Keratinocyte (primary cell): ENCODE data around the gene WNT7B. TPM values are rescaled to one million over a fixed set of nuclear protein-coding genes. Genes with fewer than 3 reads are reported as not detected.
"Not testable (repeated sequence)": the region's sequence is repeated elsewhere in the genome, so short reads cannot be mapped to it uniquely, and the experiment has no call there.

Experiments used
- DNase-seq: peaks from one replicate; pipeline ENCODE4 v3.0.0-alpha.2; 2011; ENCODE audit warnings: low read depth, missing footprints, low spot score
- FAIRE-seq: peaks from 2 replicates; lab custom pipeline; 2011; peaks lifted over from hg19 to GRCh38; lab: Jason Lieb, UNC
- H2AFZ ChIP-seq: 2 replicates; pipeline ENCODE4 v1.6.0; 2012; ENCODE audit warnings: low read length, control low read depth, inconsistent platforms; ENCODE audit not compliant: control insufficient read depth
- H3K27ac ChIP-seq: 2 replicates; pipeline ENCODE4 v1.5.1; 2011; ENCODE audit warnings: low read length; ENCODE audit not compliant: control insufficient read depth, insufficient read depth
- H3K27me3 ChIP-seq: 3 replicates; pipeline ENCODE4 v1.6.0; 2011; ENCODE audit warnings: low read length; ENCODE audit not compliant: control insufficient read depth, insufficient read depth; ENCODE audit errors: extremely low read depth
- H3K36me3 ChIP-seq, 2 experiments: 2 replicates in 1 of 2; 3 replicates in 1 of 2; pipeline ENCODE4 v1.5.1; 2011; ENCODE audit warnings: low read length in 2 of 2, mild to moderate bottlenecking in 1 of 2; ENCODE audit not compliant: control insufficient read depth in 2 of 2, insufficient read depth in 2 of 2; ENCODE audit errors: extremely low read depth in 1 of 2
- H3K4me1 ChIP-seq: 3 replicates; pipeline ENCODE4 v1.5.1; 2011; ENCODE audit warnings: low read length; ENCODE audit not compliant: control insufficient read depth, insufficient read depth; ENCODE audit errors: extremely low read depth
- H3K4me2 ChIP-seq: 3 replicates; pipeline ENCODE4 v1.6.0; 2011; ENCODE audit warnings: low read depth, low read length; ENCODE audit not compliant: control insufficient read depth, insufficient read depth; ENCODE audit errors: extremely low read depth
- H3K4me3 ChIP-seq, 3 experiments: fragments of 200-600 bp in 1 of 3; sonication (generic) in 1 of 3; 2 replicates in 2 of 3; 3 replicates in 1 of 3; pipeline ENCODE4 v1.5.1; 2011 to 2016; ENCODE audit warnings: low read length in 3 of 3, mild to moderate bottlenecking in 3 of 3, control low read depth in 2 of 3, inconsistent platforms in 1 of 3, low read depth in 1 of 3, mixed read lengths in 1 of 3, mixed run types in 1 of 3, moderate library complexity in 1 of 3; ENCODE audit not compliant: control insufficient read depth in 2 of 3, insufficient read depth in 2 of 3; ENCODE audit errors: extremely low read depth in 1 of 3
- H3K79me2 ChIP-seq: 2 replicates; pipeline ENCODE4 v1.6.0; 2012; ENCODE audit warnings: low read length; ENCODE audit not compliant: control insufficient read depth, insufficient read depth
- H3K9ac ChIP-seq: 3 replicates; pipeline ENCODE4 v1.6.0; 2011; ENCODE audit warnings: low read length; ENCODE audit not compliant: control insufficient read depth, insufficient read depth; ENCODE audit errors: extremely low read depth
- H3K9me1 ChIP-seq: 3 replicates; pipeline ENCODE4 v1.6.0; 2011; ENCODE audit warnings: low read length; ENCODE audit not compliant: control insufficient read depth, insufficient read depth; ENCODE audit errors: extremely low read depth
- H3K9me3 ChIP-seq: 2 replicates; pipeline ENCODE4 v1.5.1; 2012; ENCODE audit warnings: low read depth, low read length; ENCODE audit not compliant: control insufficient read depth
- H4K20me1 ChIP-seq: 3 replicates; pipeline ENCODE4 v1.6.0; 2011; ENCODE audit warnings: low read length; ENCODE audit not compliant: control insufficient read depth, insufficient read depth; ENCODE audit errors: extremely low read depth
- EZH2 ChIP-seq: IDR thresholded peaks from one replicate; pipeline ENCODE4 v1.6.1; 2012; ENCODE audit warnings: inconsistent platforms, mild to moderate bottlenecking, low read length, moderate library complexity
- dilution Hi-C: fragments of 300-500 bp; cut with MboI; formaldehyde crosslinking; loops from one replicate; pipeline ENCODE4 v1.7.0; 2020; ENCODE audit warnings: low sequenced_read_pairs; ENCODE audit not compliant: extremely low pct_ligation_motif_present
- polyA plus RNA-seq, 5 experiments: library from polyadenylated mRNA; depleted of rRNA in 3 of 5; stranded (reverse) in 3 of 5; stranded (forward) in 1 of 5; unstranded in 1 of 5; fragments of >200 nt; gene quantifications; 1 replicate in 1 of 5; 2 replicates in 3 of 5; 3 replicates in 1 of 5; pipeline versions ENCODE4 v1.2.1 to v1.2.3, GENCODE V29; 2011 to 2012; ENCODE audit warnings: missing spikeins in 2 of 5, low read depth in 1 of 5, low replicate concordance in 1 of 5
- TF ChIP-seq, protein P1 (sequence below), 3 experiments: IDR thresholded peaks in 1 of 3; conservative IDR thresholded peaks in 1 of 3; optimal IDR thresholded peaks in 1 of 3; 2 replicates in 2 of 3; 3 replicates in 1 of 3; pipeline versions ENCODE3 to v1.5.1; 2011; ENCODE audit warnings: low read length in 3 of 3, mild to moderate bottlenecking in 3 of 3, moderate library complexity in 2 of 3, control low read depth in 1 of 3, inconsistent platforms in 1 of 3; ENCODE audit not compliant: insufficient read depth in 2 of 3; ENCODE audit errors: extremely low read depth in 1 of 3

Gene WNT7B
- polyA plus RNA-seq, 1 donor (not counting 4 experiments of a cell fraction or from before 2014, with no cell fraction given), result 1.7 TPM

DNA sequence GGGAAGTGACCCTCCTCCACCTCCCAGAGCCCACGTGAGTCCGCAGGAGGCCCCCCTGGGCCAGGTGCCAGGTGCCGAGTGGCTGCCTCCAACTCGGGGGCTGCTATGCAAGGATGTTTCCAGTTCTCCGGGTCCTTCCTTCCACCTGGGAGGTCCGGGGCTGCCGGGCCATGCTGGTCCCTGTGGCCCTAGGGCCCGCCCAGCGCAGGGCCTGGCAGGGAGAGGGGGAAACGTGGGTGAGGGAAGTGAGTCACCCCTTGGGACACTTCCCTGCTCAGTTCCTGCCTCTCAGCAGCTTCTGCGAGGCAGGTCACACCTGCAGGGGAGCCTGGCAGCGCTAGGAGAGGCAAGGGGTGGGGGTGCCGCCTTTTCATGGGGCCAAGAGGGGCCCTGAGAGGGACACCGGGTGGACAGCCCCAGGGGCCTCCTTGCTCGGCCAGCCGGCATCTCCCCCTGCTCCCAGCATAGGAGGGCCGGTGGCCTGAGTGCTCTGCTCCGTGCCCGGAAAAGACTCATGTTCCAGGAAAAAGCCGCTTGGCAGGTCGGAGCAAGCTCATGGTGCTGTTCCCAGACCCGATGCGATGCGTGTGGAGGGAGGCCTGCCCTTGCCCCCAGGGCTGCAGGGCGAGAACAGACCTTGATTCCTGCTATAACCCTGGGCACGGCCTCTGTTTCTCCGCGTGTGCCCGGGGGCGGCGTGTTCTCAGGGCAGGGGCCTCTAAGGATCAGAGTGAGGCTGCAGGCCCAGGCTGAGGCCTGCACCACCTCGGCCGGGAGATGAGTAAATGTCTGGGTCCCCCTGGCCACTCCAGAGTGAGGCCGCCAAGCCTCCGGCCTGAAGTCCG lies 30.3 kb upstream of the WNT7B start:
- dilution Hi-C loops, result no loop called here
- peak overlapping the region; percentile 90 for H3K4me2 ChIP-seq
- H3K36me3 ChIP-seq, result no peaks in the 10 kb centered on the region
- no peaks in the 10 kb centered on the region for H4K20me1 ChIP-seq
- H3K4me1 ChIP-seq, result peaks cover 44% of the 10 kb centered on the region
- no peaks in the 10 kb centered on the region for H3K27me3 ChIP-seq
- no peaks in the 10 kb centered on the region for H3K79me2 ChIP-seq
- no peak for TF ChIP-seq EZH2
- TF ChIP-seq, protein P1, sequence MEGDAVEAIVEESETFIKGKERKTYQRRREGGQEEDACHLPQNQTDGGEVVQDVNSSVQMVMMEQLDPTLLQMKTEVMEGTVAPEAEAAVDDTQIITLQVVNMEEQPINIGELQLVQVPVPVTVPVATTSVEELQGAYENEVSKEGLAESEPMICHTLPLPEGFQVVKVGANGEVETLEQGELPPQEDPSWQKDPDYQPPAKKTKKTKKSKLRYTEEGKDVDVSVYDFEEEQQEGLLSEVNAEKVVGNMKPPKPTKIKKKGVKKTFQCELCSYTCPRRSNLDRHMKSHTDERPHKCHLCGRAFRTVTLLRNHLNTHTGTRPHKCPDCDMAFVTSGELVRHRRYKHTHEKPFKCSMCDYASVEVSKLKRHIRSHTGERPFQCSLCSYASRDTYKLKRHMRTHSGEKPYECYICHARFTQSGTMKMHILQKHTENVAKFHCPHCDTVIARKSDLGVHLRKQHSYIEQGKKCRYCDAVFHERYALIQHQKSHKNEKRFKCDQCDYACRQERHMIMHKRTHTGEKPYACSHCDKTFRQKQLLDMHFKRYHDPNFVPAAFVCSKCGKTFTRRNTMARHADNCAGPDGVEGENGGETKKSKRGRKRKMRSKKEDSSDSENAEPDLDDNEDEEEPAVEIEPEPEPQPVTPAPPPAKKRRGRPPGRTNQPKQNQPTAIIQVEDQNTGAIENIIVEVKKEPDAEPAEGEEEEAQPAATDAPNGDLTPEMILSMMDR (optimal IDR thresholded peaks at IDR 0.05 in 1 of 3, IDR thresholded peaks at IDR 0.05 in 1 of 3, conservative IDR thresholded peaks at IDR 0.05 in 1 of 3; ENCODE audit: extremely low read depth in 1 of 3, insufficient read depth in 2 of 3, low read length in 3 of 3), result no peak
- peak; percentile 76 for DNase-seq
- no peaks in the 10 kb centered on the region for H3K9me3 ChIP-seq
- FAIRE-seq, result peak; percentile 97
- no peaks in the 10 kb centered on the region for H3K9me1 ChIP-seq
- peak overlapping the region; percentile 93 for H3K9ac ChIP-seq
- peak overlapping the region; percentile 40 for H2AFZ ChIP-seq
- H3K27ac ChIP-seq, result peak overlapping the region; percentile 98
- peak overlapping the region; percentile 22 to 64 (median 53) for H3K4me3 ChIP-seq

DNA sequence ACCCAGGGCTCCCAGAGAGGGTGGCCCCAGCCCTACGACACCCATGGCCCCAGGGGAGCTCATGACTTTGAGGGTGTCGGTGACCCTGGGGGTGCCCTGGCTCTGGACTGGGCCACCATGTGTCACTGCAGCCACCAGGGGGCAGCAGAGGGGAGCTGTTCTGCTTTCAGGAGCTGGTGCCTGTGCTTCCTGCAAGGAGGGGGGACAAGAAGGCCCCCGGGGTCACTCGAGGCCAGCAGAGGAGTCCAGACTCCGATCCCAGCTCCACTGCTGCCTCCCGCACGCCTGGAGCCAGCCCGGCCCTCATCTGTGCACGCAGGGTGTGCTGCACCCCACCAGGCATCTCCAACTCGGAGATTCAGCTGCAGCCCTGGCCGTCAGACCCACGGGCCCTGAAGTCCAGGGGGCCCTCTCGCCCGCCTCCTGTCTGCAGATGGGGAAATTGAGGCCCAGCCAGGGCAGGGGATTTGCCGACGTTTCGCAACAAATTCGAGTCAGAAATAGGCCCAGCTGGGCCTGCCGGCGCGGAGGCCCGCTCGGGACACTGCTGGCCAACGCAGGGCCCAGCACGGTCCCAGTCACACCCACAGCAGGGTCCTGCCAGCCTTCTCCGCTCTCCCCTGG lies 29.5 kb upstream of the WNT7B start:
- no peaks in the 10 kb centered on the region for H3K9me1 ChIP-seq
- DNase-seq, result no peak
- peak overlapping the region; percentile 90 for H3K4me2 ChIP-seq
- peak; percentile 58 for FAIRE-seq
- H3K9me3 ChIP-seq, result no peaks in the 10 kb centered on the region
- H3K79me2 ChIP-seq, result no peaks in the 10 kb centered on the region
- H3K9ac ChIP-seq, result peak overlapping the region; percentile 93
- H4K20me1 ChIP-seq, result no peaks in the 10 kb centered on the region
- dilution Hi-C loops, result no loop called here
- no peak for TF ChIP-seq EZH2
- TF ChIP-seq, protein P1 (optimal IDR thresholded peaks at IDR 0.05 in 1 of 3, IDR thresholded peaks at IDR 0.05 in 1 of 3, conservative IDR thresholded peaks at IDR 0.05 in 1 of 3; ENCODE audit: extremely low read depth in 1 of 3, insufficient read depth in 2 of 3, low read length in 3 of 3), result peak; percentile 80 to 93 (median 87)
- peak overlapping the region; percentile 40 for H2AFZ ChIP-seq
- peak overlapping the region; percentile 98 for H3K27ac ChIP-seq
- peak overlapping the region; percentile 22 to 64 (median 53) for H3K4me3 ChIP-seq
- H3K4me1 ChIP-seq, result peaks cover 38% of the 10 kb centered on the region
- H3K27me3 ChIP-seq, result no peaks in the 10 kb centered on the region
- no peaks in the 10 kb centered on the region for H3K36me3 ChIP-seq

DNA sequence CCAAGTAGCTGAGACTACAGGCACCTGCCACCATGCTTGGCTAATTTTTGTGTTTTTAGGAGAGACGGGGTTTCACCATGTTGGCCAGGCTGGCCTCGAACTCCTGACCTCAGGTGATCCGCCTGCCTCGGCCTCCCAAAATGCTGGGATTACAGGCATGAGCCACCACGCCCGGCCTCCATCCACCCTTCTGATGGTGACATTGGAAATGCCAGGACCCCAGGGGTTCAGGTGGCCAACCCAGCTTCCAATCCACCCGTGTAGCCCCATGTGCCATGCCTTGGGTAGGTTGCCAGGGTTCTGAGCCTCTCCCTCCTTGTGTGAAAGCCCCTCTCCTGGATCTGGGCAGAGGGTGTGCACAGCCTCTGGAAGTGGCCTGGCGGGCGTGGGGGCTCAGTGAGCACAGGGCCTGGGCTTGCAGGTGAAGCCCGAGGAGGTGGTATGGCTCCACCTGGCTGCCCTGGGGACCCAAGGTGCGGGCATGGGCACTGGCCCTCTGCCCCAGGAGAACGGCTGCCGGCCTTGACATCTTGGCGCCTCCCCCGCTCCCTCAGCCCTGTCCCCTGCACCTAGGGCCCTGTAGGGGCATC lies 28.2 kb upstream of the WNT7B start:
- H3K27me3 ChIP-seq, H3K9me1 ChIP-seq, H3K27ac ChIP-seq, dilution Hi-C loops, H3K4me2 ChIP-seq, H2AFZ ChIP-seq, H3K9ac ChIP-seq, DNase-seq, H4K20me1 ChIP-seq, FAIRE-seq, H3K9me3 ChIP-seq, H3K4me3 ChIP-seq, H3K36me3 ChIP-seq, H3K79me2 ChIP-seq: not testable (repeated sequence)
- H3K4me1 ChIP-seq, result peaks cover 28% of the 10 kb centered on the region
